Upper lobe of left lung (tissue), 4 donors: ENCODE results near the gene NAV2.

Experiments
- EP300 ChIP-seq, 4 donors: sonication (generic); formaldehyde crosslinking; IDR thresholded peaks; one replicate each; pipeline ENCODE4 v1.5.1; 2017; ENCODE audit warnings: antibody characterized with exemption in 4 of 4, control low read depth in 2 of 4
- TF ChIP-seq, protein P1 (sequence below), 6 experiments: fragments of 450-650 bp in 4 of 6; fragments of 200-600 bp in 2 of 6; sonication (generic) in 2 of 6; IDR thresholded peaks; one replicate each; pipeline ENCODE4 v1.5.1; 2016 to 2019; ENCODE audit warnings: antibody characterized with exemption in 6 of 6

DNA sequence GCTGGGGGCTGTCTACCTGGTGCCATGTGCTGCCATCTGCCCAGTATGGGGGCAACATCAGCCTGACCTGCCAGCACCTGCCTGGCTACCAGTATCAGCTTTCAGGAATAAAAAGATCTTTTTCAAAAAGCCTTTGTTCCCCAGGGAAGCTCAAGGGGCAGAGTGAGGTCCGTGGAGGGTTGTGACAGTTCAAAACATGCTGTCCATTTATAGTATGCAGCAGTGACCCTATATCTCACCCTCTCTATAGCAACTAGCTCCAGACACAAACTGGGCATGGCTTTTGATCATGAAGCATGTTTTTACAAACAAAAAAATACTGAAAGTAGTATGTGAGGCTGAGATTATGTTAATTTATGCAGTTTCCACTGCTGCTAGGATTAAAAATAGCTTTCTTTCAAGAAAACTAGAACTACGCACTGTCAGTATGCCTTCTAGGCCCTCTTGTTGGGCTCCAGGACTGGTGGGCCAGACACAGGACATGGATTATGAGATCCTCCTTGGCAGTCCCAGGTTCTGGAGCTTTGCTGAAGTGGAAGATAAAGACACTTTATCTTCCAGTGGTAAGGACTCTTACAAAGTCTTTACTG is 23.4 kb downstream of the NAV2 start:
- TF ChIP-seq, protein P1, sequence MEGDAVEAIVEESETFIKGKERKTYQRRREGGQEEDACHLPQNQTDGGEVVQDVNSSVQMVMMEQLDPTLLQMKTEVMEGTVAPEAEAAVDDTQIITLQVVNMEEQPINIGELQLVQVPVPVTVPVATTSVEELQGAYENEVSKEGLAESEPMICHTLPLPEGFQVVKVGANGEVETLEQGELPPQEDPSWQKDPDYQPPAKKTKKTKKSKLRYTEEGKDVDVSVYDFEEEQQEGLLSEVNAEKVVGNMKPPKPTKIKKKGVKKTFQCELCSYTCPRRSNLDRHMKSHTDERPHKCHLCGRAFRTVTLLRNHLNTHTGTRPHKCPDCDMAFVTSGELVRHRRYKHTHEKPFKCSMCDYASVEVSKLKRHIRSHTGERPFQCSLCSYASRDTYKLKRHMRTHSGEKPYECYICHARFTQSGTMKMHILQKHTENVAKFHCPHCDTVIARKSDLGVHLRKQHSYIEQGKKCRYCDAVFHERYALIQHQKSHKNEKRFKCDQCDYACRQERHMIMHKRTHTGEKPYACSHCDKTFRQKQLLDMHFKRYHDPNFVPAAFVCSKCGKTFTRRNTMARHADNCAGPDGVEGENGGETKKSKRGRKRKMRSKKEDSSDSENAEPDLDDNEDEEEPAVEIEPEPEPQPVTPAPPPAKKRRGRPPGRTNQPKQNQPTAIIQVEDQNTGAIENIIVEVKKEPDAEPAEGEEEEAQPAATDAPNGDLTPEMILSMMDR (IDR thresholded peaks at IDR 0.05): no peak
- TF ChIP-seq EP300 (IDR thresholded peaks at IDR 0.05): no peak
